ENCODE data around the gene PLA2G4E.

- no peak for TF ChIP-seq CTCF (CRISPR knock-in tag; IDR thresholded peaks at IDR 0.05)
- no peak for TF ChIP-seq ZNF670 (CRISPR knock-in tag; IDR thresholded peaks at IDR 0.05; ENCODE audit: borderline replicate concordance)
These were observed 80.9 kb downstream of the PLA2G4E start for GRCh38 chr15:41939986-41940385.

Data from HepG2 (cell line).